NCI-H82 treated with DMSO at 0.1 percent for 48 hours (cell line): ENCODE results near the gene PLCH2.
A peak's percentile ranks its signal among the peaks of the same experiment; 100 is the strongest.

Source experiments
- DNase-seq: peaks from one replicate; lab custom pipeline; 2025; ENCODE audit not compliant: unreplicated experiment; lab: John Stamatoyannopoulos, UW

The PLCH2 gene

DNA sequence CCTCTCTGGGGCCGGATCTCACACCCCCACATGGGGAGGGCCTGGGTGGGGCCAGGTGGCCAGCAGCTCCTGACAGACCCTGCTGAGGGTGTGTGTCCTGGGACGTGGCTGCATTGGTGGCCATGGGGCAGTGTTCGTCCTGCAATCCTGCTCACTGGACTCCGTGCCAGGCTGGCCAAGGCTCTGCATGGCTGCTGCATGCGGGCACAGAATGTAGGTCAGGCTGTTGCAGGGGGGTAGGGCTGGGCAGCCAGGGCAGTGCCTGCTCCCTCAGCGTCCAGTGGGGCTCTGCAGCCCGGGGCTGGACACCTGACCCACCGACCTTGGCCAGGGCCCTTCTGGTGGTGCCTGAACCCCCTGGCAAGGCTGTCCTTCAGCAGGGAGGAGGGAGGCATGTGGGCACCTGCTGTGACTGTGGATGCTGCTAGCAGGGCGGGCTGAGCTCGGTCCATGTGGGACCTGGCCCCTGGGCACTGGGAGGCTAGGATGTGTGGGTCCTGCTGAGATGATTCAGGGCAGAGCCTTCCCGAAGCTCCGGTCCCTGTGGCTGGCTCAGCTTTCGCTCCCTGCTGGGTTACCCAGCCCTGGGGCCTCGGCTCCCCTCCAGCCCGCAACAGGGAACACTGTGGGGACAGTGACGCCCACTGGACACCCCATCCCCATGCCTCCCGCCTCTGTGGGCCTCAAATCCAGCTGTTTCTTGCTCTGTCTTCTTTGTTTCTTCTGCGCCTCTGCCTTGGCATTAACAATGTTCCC lies 14.9 kb upstream of the PLCH2 start:
- no peak for DNase-seq

DNA sequence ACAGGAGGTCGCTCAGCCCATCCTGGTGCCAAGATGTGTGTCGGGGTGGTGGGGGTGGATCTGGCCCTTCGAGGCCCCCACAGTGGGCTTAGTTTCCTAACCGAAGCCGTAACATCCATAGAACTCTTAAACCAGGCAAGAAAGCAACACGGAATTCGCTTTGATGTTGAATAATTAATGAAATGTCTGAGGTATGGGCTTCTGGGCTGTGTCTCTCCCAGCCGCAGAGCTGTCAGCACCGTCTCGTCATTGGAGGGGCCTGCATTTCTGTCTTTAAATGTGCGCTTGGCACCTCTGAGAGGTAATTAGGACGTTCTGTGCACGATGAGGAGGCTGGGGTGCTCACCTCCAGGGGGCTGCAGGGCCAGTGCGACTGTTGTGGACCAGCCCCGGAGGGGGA lies 13.3 kb upstream of the PLCH2 start:
- no peak for DNase-seq

DNA sequence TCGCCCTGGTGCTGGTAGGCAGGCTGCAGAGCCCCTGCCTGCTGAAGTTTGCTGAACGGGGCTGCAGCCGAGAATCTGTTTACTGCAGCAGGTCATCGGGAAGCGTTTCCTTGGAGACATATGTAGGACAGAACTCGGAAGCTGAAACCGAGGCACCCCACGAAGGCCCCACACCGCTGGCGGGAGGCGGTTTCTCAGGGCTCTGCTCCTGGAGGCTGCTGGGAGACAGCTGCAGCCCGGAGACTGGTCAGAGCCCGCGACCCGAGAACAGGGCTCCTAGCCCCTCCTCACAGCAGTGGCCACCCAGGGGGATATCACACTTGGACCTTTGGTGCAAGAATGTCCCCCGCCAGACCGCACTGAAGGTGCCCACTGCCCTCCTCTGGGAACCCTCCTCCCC lies 12.7 kb upstream of the PLCH2 start:
- DNase-seq: no peak

DNA sequence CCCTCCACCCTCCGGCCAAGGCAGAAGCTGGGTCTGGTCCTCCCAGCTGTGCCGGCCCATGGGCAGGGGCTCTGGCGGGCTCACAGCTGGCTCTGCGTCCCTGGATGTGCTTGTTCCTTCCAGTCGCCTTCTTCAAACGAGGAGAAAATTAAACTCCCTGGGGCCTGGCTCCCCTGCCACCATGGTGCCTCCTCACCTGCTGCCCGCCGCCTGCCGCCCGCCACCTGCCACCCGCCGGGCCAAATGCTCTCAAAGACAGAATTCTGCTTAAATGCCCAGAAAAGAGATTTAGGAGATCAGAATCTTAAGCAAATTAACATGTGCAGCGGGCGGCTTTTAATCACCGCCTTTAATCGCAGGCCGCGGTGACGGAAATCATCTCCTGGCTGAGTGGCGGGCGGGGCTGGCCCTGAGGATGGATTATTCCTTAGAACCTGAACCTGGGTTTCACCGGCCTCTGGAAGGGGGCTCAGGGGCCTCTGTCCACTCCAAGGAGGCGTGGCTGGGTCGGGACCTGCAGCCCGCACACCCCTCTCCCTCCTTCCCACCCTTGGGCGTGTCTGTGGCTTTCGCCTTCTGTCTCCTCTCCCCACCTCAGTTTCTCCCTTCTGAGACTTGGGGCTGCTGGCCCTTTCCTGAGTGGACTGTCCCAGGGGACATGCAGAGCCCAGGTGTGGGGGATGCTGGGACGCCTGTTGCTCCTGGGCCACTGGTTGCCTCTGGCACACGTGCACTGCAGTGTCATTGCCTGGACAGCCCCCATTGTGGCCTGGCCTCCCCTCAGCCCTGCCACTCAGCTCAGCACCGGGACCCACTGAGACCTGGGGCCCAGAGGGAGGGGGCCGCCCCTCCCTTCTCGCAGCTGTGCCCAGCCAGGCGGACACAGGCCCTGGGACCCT lies 10.5 kb upstream of the PLCH2 start:
- DNase-seq: peak; percentile 70

DNA sequence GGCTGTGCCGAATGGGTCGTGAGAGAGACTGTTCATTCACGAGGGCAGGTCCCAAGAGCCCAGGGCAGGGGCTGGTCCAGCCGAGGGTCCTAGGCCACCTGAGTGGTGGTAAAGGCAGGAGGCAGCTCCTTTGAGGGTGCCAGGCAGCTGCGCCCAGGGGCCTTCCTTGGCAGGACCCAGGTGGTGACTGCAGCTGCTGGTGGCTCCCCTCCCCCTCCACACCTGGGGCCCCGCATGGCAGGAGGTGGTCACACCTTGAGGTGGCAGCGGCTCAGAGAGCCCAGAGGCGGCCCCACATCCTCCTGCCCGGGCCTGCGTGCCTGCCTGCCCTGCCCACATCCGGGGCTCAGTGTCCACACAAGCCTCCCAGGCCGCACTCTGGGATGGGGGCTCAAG lies 9.8 kb upstream of the PLCH2 start:
- DNase-seq: no peak

DNA sequence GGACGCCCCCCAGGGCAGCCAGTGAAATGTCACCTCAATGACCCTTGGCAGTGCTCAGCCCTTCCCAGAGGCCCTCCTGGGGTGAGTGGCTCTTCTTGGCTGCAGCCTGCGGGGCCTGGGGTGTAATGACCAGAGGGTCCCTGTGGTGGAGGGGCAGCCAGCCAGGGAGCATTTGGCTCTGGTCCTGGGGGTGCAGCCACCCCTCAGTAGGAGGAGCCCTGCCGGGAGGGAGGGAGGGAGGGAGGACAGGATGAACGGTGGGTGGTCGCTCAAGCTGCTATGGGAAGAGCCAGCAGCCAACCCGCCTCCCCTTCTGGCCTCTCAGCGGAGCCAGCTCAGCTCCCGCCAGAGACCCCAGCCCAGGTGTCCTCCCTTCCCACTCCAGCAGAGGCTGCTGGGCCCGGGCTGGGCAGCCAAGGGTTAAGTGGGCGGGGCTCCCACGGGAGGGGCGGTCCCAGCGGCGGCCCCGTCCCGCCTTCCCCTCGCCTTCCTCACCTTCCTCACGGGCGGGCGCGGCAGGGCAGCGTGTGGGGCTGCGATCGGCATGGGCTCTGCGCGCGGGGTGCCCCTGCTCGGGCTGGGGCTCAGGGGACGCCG lies 9.0 kb upstream of the PLCH2 start:
- peak; percentile 31 for DNase-seq

DNA sequence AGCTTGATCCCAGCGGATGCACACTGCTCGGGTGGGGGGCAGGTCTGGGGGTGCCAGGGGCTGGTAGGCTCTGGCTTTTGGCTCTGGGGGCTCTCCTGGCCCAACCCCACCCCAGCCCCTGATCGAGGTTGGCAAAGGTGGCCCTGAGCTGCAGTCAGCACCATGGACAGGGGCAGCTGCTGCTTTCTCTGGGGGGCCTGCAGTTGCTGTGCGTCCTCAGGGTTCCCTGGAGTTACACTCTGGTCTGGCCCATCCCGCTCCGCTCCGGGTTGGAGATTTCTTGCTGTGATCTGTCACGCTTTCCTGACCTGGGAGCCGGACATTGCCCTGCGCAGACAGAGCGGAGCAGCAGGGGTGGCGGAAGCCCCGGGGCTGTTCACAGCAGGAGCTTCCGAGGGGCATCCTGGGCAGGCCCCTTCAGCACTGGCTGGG lies 8.0 kb upstream of the PLCH2 start:
- DNase-seq: no peak

DNA sequence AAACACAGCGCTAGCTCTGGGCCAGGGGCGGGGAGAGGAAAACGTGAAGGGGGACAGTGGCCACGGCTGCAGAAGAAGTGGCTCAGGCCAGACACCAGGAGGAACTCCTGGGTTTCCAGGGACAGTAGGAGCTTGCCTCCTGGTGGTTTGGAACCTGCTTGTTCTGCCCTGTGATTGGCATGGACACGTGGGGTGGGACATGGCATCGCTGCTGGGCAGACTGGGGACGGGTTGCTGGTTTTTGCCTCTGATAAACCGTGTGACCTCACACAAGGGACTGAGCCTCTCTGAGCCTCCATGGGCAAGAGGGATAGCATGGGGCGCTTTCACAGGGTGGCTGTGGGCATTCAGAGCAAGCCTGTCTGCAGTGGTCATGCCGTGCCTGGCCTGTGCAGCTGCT lies 7.5 kb upstream of the PLCH2 start:
- DNase-seq: no peak

DNA sequence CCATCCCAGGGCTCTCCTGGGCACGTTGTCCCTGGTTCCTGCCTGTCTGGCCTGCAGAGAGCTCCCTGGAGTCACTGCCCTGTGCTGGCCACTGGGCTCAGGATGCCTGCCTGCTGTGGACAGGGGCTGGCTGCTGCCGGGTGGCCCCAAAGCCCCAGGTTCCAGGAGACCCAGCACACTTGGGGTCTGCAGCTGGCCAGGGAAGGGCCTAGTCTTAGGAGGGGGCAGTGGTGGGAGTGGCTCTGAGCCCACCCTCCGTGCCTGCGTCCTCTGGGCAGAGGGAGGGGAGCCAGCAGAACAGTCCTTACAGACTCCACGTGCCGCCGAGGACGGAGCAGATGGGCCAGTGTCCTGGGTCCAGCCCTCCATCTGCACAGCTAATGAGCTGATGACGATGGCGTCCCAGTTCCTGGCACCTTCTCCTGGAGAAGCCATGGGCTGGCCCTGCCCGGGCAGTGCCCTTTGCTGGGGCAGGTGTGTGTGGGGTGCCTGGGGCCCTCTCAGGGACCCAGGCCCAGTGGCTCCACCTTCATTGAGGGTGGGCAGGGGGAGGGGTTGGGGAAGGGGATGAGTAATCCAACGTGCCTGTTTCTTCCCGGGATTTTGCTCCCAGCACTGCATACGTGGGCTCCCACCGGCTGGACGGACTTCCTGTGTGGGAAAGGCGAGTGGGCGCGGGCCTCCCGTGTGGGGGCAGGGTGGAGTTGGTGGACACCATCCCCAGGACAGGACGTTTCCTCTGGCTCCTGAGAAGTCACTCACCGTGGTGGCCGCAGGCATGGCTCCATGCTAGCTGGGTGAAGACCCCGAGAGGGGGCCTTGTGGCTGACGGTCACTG lies 6.8 kb upstream of the PLCH2 start:
- no peak for DNase-seq

DNA sequence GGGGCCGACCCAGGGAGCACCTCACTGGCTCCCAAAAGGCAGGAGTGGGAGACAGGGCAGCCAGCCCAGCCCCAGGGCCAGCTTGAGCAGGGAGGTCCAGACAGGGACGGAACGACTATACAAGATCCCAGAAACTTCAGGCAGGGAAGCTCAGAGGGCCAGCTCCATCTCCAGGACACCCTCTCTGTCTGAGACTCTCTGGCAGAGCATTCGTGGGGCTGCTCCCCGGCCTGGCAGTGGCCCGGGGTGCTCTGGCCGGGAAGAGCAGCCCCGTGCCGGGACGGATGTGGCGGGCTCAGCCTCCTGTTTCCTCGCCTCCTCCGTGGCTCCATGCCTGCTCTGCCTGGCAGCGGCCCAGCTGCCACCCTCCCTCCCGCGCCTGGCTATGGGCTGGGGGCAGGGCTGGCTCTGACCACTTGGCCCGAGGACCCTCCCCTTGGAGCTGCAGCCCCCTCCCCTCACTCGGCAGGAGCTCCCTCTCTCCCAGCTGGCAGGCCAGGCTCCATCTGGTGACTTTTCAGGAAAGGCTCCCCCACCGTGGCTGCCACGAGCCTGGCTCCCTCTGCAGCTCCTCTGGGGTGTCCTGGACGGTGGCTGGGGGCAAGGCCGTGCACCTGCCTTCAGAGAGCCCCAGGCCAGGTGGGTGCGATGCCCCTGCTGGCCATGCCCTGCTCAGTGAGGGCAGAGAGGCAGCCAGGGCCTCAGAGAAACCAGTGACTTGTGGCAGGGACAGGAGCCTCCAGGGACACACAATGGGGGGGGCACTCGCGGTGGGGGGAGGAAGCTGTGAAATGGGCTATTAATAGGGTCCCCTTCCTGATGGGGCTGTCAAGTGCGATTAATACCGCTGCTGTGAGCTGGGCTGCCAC lies 5.6 kb upstream of the PLCH2 start:
- no peak for DNase-seq

DNA sequence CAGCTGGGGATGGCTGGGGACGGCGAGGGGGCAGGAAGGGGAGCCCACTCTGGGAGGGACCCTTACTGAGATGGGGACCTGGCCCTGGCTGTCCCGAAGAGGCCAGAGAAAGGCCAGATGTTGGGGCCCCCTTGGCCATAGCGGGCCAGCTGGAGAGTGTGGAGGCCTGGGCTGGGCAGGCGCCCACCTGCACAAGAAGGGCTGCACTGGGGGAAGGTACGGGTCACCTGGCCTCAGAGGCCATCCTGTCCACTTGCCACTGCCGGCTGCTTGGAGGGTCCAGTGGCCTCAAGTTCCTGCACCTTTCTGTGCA lies 5.0 kb upstream of the PLCH2 start:
- DNase-seq: no peak

DNA sequence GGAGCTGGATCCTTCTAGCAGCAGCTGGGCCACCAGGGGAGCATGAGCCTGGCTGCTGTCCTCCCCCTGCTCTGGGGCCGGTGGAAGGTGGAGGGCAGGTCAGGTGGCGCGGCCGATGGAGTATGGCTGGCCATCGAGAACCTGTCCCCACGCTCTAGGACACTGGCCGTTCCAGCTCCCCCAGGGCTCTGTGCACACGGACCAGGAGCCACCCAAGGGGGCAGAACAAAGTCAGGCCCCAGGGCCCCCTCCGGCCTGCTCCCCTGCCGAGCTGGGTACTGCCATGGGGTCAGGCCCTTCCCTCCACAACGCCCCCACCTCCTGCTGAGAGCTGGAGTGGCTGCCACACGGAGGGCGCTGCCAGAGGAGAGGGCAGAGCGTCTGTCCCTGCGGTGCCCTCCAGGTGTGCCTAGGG lies 4.5 kb upstream of the PLCH2 start:
- DNase-seq: no peak

DNA sequence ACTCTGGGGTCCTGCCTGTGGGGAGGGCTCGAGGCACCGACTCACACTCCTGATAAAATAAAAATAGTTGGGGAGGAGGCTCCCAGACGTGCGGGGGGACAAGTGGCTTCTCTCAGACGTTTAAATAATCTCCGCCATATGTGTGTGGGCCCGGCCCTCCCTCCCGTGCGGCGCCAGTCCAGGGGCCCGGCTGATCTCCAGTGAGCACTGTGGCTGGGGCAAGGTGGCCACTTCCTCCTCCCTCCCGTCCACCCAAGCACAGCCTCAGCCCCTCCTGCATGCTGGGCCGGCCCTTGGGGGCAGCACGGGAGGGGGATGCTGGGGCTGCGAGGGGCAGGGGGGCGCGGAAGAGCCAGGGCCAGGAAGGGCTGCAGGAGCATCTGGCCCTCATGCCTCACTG lies 4.0 kb upstream of the PLCH2 start:
- peak; percentile 48 for DNase-seq

DNA sequence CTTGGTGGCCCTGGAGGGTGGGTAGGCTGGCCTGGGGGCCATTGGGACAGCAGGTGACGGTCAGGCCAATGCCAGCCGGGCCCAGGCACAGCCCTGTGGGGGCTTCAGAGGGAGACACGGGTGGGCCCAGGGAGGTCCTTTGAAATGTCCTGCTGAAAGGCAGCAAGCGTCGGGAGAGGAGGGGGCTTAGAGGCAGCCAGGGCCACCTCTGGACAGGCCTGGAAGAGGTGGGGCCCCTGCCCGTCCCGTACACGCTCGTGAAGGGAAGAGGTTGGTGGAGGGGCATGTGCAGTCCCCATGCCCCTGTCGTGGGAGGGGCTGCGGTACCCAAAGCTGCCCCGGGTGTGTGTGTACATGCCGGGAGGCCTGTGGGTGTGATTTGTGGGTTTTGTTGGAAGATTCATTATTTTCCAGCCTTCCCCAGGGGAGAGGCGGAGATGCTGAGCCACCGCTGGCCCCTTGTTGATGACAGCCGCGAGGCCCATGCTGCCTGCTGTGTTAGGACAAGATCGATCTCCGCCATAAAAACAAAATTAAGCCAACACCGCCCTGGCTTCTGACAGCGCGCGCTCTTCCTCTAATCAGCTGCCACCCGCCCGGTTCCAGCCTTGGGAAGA lies 3.4 kb upstream of the PLCH2 start:
- no peak for DNase-seq

DNA sequence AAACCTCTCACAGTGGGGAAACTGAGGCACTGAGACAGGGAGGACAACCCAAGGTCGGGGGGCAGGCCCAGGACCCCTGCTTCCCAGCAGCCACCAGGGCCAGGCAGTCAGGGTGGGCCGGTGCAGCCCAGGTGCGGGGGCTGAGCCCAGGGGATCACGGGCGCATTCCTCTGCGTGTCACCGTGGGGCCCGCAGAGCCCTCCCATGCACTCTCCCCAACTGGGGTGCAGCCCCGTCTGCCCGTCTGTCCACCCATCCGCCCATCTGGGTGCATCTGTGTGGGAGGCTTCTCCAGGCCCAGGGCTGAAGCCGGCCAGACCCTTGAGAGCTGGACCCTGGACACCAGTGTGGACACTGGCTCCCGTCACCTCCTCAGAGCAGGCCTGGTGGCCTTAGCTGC lies 2.9 kb upstream of the PLCH2 start:
- no peak for DNase-seq

DNA sequence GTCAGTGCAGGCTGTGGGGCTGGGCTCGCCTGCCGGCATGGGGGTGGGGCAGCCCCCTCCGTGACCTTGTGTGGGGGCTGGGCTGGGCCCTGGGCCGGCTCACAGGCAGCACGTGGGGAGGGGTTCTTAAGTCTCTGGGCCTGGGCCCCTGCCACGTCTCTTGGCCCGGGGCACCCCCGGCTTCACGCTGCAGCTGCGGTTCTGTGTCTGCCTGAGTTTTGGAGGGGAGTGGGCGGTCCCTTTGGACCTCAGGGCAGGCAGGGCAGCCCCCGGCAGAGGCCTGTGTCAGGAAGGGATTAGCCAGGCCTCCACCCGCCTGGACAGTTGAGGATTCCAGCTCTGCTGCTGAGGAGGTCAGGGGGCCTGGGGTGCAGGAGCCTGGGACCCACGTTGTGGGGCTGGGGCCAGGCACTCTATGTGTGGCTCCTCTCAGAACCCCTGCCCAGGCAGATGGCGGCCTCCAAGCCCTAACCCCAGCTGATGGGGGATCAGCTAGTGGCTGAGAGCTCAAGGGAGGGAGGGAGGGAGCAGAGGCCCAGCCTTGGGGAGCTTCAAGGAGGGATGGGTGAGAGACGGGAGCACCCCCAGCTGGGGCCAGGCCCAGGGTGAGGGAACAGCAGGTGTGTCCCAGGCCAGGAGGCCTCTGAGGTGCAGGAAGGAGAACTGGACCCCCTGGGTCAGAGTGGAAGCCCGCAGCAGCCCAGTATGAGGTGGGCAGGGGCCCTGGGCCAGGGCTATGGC lies 1.8 kb upstream of the PLCH2 start:
- peak; percentile 42 for DNase-seq

DNA sequence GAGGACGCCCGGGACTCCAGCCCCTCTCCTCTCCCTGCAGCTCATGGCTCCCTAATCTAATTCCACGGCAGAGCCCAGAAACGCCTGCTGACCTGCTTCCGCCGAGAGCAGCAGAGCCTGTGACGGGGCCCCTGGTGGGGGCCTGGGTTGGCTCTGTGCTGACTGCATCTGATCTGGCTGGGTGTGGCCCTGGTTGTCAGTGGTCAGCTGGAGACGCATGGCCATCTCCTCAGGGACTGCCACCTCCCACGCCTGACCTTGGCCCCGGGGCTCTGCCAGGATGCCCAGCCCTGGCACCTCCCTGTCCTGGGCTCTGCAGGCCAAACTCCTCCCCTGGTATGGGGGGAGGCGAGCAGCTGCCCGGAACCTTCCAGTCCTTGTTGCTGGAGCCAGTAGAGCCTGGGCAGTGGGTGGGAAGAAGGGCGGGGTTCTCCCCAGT lies 1.1 kb upstream of the PLCH2 start:
- peak; percentile 42 for DNase-seq

DNA sequence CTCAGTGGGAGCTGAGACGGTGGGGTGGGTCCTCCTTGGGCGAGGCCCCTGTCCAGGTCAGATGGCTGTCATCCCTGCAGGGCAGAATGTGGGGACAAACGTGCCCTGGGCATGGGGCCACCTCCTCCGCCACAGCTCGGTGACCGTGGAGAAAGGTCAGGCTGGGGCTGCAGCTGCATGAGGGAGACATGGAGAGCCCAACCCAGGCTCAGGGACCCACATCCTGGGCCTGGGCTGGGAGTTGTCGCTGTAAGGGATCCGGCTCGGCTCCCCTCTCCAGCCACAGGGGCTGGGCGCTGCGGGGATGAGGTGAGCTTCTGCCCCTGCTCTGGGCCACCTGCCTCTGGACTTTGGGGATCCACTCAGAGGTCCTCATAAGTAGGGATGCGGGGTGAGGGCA lies 518 bp upstream of the PLCH2 start:
- DNase-seq: no peak

DNA sequence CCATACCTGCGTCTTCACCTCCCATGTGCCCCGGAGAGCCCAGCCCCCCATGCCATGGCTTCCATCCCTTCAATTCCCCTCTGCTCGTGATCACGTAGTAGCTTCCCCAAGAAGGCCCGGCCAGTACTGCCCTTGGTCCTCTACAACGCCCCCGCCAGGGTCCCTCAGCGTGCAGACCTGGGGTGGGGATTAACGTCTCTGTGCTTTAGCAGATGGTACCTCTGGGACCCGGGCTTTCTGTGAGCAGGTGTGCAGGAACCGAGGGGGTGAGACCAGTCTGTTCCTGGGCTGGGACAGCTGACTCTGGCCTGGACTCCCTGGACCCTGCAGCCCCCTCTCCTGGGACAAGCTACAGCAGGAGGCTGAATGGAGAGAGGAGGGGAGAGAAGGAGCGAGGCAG lies 1.2 kb downstream of the PLCH2 start:
- peak; percentile 65 for DNase-seq
